GM21528 (cell line): ENCODE measurements around the gene SLC35A5.
A peak's percentile ranks its signal among the peaks of the same experiment; 100 is the strongest.

Experiments
- ATAC-seq: cut with Tn5 transposase; IDR thresholded peaks from one replicate; pipeline ENCODE4 v1.9.1; 2021; ENCODE audit warnings: mild to moderate bottlenecking, moderate library complexity; ENCODE audit not compliant: unreplicated experiment, low FRiP score

Gene SLC35A5

DNA sequence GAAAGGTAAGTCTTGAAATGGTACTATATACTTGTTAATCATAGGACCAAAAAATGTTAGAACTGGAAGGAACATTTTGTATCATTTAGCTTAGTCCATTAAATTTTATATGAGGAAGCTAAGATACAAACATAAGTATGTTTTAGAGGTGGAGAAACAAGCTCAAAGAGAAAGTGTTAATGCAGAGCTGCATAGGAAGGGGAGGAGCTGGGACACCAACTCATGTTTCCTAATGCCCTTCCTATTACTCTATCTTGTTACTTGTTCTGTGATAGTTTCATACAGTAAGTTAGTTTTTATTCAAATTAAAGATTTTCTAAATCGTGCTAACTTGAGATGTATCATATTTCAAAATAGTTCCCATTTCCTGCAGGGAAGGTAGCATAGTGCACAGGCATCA lies 7.4 kb downstream of the SLC35A5 start:
- ATAC-seq: no peak

- no peak for ATAC-seq
These were observed 10.9 kb downstream of the SLC35A5 start for GRCh38 chr3:112572701-112573100.

- ATAC-seq: no peak
These were observed 17.4 kb downstream of the SLC35A5 start for GRCh38 chr3:112579232-112579631.

DNA sequence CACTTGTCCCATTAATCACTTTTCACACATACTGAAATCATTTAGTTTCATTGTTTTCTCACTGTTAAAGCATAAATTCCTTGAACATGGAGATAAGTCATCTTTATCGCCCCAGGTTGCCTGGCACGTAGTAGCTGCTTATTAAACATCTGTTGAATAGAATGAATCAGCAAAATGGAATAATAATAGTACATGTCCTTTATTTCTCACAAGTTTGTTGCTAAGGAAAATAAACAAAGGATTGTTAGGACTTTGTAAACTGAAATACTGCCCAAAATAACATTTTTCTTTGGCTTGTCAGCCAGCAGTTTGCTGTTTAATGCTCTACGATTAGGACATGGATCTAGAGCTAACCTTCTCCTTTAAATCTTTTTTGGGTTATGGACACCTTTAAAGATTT lies 17.9 kb downstream of the SLC35A5 start:
- no peak for ATAC-seq

DNA sequence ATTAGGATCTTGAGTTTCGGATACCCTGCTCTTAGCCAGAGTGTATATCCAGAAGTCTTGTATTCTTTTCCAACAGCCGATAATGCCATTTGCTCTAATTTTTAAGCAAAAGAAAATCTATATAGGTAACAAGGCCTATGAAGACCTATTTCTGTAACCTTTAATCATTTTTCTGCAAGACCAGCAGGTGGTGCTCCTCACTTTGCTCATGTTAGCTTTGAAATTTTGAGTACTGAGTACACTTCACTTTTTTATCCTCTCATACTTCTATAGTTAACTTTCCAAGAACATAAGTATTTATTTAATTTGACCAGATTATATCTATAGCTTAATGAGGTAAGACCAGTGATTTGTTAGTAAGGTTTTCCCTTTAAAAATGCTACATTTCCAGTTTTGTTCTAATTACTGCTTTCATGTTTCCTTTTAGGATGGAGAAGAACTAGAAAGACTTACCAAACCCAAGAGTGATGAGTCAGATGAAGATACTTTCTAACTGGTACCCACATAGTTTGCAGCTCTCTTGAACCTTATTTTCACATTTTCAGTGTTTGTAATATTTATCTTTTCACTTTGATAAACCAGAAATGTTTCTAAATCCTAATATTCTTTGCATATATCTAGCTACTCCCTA lies 20.5 kb downstream of the SLC35A5 start:
- no peak for ATAC-seq

DNA sequence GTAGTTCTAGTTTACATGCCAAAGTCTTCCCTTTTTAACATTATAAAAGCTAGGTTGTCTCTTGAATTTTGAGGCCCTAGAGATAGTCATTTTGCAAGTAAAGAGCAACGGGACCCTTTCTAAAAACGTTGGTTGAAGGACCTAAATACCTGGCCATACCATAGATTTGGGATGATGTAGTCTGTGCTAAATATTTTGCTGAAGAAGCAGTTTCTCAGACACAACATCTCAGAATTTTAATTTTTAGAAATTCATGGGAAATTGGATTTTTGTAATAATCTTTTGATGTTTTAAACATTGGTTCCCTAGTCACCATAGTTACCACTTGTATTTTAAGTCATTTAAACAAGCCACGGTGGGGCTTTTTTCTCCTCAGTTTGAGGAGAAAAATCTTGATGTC lies 21.3 kb downstream of the SLC35A5 start:
- ATAC-seq: no peak

GRCh38 chr3:112585782-112586181 lies 23.9 kb downstream of the SLC35A5 start:
- ATAC-seq: no peak

- ATAC-seq: no peak
These were observed 25.5 kb downstream of the SLC35A5 start for GRCh38 chr3:112587336-112587735.

GRCh38 chr3:112593258-112593657 lies 31.4 kb downstream of the SLC35A5 start:
- no peak for ATAC-seq

GRCh38 chr3:112594856-112595255 lies 33.0 kb downstream of the SLC35A5 start:
- ATAC-seq: no peak

GRCh38 chr3:112597945-112598344 lies 36.1 kb downstream of the SLC35A5 start:
- no peak for ATAC-seq

DNA sequence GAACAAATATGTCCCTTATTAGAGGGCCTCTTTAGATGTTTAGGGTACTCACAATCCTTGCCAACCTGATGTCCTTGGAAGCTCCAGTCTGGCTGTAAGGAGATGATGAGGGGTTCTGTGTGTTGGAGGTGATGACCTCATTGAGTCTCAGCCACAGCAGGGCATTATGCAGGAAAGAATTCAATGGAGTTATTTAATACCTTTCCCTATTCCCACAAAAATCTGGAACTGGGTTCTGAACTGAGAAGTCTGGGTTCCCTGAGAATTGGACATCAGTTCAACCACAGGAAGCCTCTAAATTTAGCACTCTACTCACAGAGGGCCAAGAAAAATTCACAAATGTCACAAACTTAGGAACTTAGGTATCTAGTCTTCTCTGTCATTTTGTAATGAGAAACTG lies 36.9 kb downstream of the SLC35A5 start:
- no peak for ATAC-seq

- peak; percentile 86 for ATAC-seq
These were observed 40.5 kb downstream of the SLC35A5 start for GRCh38 chr3:112602217-112602838.

GRCh38 chr3:112604536-112604935 lies 42.7 kb downstream of the SLC35A5 start:
- ATAC-seq: no peak

- no peak for ATAC-seq
These were observed 43.4 kb downstream of the SLC35A5 start for GRCh38 chr3:112605285-112605684.

GRCh38 chr3:112606098-112606497 lies 44.3 kb downstream of the SLC35A5 start:
- ATAC-seq: no peak

DNA sequence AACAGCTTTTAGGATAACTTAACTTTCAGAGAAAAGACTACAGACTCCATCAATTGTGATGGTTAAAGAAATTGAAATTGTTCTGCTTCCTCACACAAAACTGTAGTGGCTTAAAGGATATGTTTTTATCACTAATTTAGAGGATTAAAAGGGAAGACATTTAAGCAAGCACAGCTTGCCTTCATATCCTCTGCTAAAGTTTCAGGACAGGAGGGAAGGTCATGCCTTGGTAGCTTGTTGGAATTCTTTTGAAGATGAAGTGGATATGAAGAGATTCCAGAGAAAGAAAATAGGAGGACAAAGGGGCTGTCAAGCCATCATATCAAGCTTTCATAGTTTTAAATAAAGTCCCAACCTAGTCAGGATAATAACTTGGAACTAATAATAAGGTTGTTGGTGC lies 46.0 kb downstream of the SLC35A5 start:
- no peak for ATAC-seq

DNA sequence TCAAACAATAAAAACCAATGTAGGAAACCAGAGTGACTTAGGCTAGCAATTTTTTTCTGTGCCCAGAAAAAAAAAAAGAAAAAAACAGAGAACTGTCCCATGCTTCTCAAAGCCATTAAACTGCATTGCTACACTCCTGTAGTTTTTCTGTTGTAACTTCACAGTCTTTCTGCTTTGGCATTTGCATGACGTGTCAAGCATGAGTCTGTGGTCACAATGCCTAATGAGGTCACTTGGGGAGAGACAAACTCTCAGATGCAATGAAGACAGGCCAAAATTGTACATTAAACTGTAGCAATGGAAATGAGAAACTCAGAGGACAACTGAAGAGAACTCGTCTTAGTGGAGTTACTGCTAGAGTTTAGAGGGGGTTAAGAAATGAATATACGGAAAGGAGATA lies 48.3 kb downstream of the SLC35A5 start:
- ATAC-seq: no peak

- ATAC-seq: no peak
These were observed 50.1 kb downstream of the SLC35A5 start for GRCh38 chr3:112611752-112612515.

DNA sequence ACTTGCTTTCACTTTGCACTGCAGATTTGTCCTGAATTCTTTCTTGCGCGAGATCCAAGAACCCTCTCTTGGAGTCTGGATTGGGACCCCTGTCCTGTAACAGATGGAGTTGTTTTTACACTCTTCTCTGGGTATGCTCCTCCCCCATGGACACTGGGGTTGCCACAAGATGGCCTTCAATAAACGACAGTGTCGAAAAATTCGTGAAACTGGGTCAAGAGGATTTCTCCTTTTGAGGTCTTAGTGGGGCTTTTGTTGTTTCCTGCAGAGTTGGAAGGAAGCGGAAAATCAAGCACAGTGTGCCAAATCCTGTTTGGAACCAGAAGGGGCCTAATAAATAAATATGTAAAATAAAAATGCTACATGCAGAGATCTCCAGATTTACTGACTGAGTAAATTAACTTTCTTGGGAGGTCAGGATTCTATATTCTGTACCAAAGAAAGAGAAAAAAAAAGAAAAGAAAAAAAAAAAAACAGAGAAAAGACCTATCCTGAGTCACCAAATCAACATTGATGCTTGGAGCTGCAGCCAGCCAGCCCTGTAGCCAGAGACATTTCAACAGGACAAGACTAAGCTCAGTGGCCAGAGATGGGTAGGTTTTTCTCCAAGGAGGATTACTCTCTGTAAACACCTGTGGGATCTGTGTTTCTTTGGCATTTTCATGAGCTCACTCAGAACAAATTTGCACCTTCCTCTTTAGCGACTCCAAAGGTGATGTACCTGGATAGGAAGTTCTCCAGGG lies 54.3 kb downstream of the SLC35A5 start:
- no peak for ATAC-seq

DNA sequence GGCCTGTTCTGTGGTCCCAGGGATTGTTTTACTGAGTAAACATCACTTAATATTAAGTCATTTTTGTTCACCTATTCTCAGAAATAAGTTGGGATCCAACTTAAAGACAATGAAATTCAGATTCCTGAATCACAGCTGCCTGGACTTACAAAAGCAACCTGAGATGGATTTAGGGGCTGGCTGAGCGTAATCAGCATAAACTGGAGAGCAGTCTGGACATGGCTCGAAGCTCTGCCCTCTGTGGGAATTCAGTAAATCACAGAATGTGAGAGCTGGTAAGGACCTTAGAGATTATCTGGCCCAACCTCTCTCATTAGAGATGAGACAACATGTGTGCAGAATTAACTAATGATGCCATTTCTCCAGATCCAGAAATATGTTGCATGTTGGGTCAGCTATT lies 55.4 kb downstream of the SLC35A5 start:
- no peak for ATAC-seq
